ENCODE results near the gene FAM78A. TPM values are rescaled to one million over a fixed set of nuclear protein-coding genes. Genes with fewer than 3 reads are reported as not detected.

The FAM78A gene
- total and polyA plus RNA-seq, 2 of the 8 experiments (the other 6 are each of a cell fraction or from before 2014, with no cell fraction given), result 3.1 TPM

DNA sequence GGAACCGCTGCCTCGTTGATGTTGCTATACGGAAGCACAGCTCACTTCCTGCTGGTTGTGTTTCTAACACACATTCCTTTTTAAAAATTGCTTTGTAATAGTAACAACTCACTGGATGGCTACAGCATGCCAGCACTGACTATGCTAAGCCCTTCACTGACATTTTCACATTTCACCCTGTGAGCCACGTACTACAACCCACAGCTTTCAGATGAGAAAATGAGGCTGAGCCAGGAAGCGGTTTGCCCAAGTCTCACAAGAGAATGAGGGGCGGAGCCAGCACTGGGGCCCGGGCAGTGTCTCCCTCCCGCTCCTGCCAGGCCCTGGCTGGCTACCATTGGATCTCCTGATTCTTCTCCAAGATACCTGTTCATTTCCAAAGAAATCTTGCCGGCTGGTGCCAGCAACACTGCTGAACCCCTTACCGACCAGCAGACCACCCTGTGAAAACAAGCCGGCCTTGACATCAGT, 38.3 kb downstream of the FAM78A start (continued):
- TF ChIP-seq USF2 (IDR thresholded peaks at IDR 0.05; ENCODE audit: low read length) (no peak), NRF1 (IDR thresholded peaks at IDR 0.05; ENCODE audit: low read depth, low read length) (no peak), KDM4A (IDR thresholded peaks at IDR 0.05; ENCODE audit: low read depth, low read length, severe bottlenecking) (no peak), BRCA1 (IDR thresholded peaks at IDR 0.05; ENCODE audit: low read depth, low read length) (no peak), POLR2A (IDR thresholded peaks at IDR 0.05; ENCODE audit: control extremely low read depth in 1 of 2, low read depth in 2 of 2, low read length in 2 of 2) (no peak), EP300 (IDR thresholded peaks at IDR 0.05; ENCODE audit: borderline replicate concordance in 1 of 2, low read depth in 2 of 2, low read length in 2 of 2) (no peak)
- TF ChIP-seq, protein P1, sequence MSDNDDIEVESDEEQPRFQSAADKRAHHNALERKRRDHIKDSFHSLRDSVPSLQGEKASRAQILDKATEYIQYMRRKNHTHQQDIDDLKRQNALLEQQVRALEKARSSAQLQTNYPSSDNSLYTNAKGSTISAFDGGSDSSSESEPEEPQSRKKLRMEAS (IDR thresholded peaks at IDR 0.05), result no peak

Measured in H1 (cell line).